NCI-H1417 (cell line): ENCODE results near the gene ZMAT2.
"Not testable (repeated sequence)": the region's sequence is repeated elsewhere in the genome, so short reads cannot be mapped to it uniquely, and the experiment has no call there.

Source experiments
- DNase-seq, 3 experiments: peaks; one replicate each; lab custom pipeline; 2025; lab: John Stamatoyannopoulos, UW

ZMAT2 gene

GRCh38 chr5:140708787-140709186 is 8.5 kb downstream of the ZMAT2 start:
- not testable (repeated sequence) for DNase-seq

- peak in 2 of 3 experiments; percentile 83 to 95 for DNase-seq
Measured at GRCh38 chr5:140710899-140711552, 10.8 kb downstream of the ZMAT2 start.

GRCh38 chr5:140711794-140712193 is 11.5 kb downstream of the ZMAT2 start:
- no peak for DNase-seq

GRCh38 chr5:140713562-140714094 is 13.4 kb downstream of the ZMAT2 start:
- DNase-seq = no peak

GRCh38 chr5:140716238-140716637 is 16.0 kb downstream of the ZMAT2 start:
- not testable (repeated sequence) for DNase-seq

GRCh38 chr5:140718266-140718592 is 18.0 kb downstream of the ZMAT2 start:
- no peak for DNase-seq

- not testable (repeated sequence) for DNase-seq
Measured at GRCh38 chr5:140720738-140721137, 20.5 kb downstream of the ZMAT2 start.

- not testable (repeated sequence) for DNase-seq
Measured at GRCh38 chr5:140721395-140721794, 21.1 kb downstream of the ZMAT2 start.

GRCh38 chr5:140725799-140726471 is 25.7 kb downstream of the ZMAT2 start:
- DNase-seq = peak in 2 of 3 experiments; percentile 57 to 83

GRCh38 chr5:140733098-140733497 is 32.9 kb downstream of the ZMAT2 start:
- DNase-seq = no peak

- peak in 1 of 3 experiments; percentile 54 for DNase-seq
Measured at GRCh38 chr5:140734354-140734753, 34.1 kb downstream of the ZMAT2 start.

- no peak for DNase-seq
Measured at GRCh38 chr5:140737486-140737885, 37.2 kb downstream of the ZMAT2 start.

- no peak for DNase-seq
Measured at GRCh38 chr5:140741967-140742366, 41.7 kb downstream of the ZMAT2 start.

- no peak for DNase-seq
Measured at GRCh38 chr5:140753561-140753960, 53.3 kb downstream of the ZMAT2 start.
